GM12865 (cell line): Measurements from ENCODE around the gene ADCY9.

Source experiments
- DNase-seq: peaks from one replicate; pipeline ENCODE4 v3.0.0; 2010; ENCODE audit warnings: low read depth
- H3K4me3 ChIP-seq: 2 replicates; pipeline ENCODE4 v1.5.1; 2011; ENCODE audit warnings: mild to moderate bottlenecking, low read depth, low read length, control low read depth
- TF ChIP-seq, protein P1 (sequence below): IDR thresholded peaks from 2 replicates; pipeline ENCODE4 v1.5.1; 2011; ENCODE audit warnings: low read length, control low read depth, low read depth, inconsistent platforms; ENCODE audit not compliant: insufficient read depth; ENCODE audit errors: missing control alignments

Gene ADCY9

DNA sequence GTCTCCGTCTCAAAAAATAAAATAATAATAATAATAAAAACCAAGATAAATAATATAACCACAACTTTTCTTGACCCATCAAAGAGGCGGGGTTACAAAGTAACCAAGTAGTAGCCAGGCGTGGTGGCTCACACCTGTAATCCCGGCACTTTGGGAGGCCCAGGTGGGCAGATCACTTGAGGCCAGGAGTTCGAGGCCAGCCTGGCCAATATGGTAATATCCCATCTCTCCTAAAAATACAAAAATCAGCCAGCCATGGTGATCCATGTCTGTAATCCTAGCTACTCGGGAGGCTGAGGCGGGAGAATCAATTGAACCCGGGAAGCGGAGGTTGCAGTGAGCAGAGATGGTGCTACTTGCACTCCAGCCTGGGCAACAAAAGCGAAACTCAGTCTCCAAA is 45.3 kb downstream of the ADCY9 start:
- TF ChIP-seq, protein P1, sequence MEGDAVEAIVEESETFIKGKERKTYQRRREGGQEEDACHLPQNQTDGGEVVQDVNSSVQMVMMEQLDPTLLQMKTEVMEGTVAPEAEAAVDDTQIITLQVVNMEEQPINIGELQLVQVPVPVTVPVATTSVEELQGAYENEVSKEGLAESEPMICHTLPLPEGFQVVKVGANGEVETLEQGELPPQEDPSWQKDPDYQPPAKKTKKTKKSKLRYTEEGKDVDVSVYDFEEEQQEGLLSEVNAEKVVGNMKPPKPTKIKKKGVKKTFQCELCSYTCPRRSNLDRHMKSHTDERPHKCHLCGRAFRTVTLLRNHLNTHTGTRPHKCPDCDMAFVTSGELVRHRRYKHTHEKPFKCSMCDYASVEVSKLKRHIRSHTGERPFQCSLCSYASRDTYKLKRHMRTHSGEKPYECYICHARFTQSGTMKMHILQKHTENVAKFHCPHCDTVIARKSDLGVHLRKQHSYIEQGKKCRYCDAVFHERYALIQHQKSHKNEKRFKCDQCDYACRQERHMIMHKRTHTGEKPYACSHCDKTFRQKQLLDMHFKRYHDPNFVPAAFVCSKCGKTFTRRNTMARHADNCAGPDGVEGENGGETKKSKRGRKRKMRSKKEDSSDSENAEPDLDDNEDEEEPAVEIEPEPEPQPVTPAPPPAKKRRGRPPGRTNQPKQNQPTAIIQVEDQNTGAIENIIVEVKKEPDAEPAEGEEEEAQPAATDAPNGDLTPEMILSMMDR = no peak
- no peak for DNase-seq
- H3K4me3 ChIP-seq = no peak overlapping the region

DNA sequence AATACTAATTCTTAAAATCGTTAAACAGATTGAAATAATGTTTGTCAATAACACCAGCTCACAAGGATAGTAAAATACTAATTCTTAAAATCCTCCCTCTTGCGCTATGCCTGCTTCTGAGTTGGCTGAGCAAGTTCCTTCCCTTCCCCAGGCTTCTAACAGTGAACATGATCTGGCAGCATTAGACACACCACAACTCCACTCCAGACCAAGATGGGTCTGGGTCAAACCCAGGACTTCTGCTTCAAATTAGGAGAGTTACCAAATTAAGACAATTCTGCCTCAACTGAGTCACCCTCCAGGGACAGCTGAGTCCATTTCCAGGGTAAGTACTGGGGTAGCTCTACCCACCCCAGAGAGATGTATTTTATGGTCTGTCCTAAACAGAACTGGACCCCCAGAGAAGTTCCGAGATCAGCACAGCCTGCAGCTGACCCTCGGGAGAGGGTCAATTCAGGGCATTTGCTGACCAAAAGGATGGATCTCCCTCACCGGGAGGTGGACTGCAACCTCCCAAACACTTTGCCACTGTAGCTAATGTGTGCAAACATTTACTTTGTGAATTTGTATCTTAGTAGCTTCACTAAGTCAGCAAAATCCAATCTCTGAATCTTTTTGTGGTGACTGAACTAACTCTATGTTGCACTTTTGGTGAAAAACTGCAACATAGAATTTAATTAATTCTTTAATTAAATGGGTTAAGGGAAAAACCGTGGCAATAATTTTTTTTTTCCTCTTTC is 48.8 kb downstream of the ADCY9 start:
- TF ChIP-seq, protein P1 = no peak
- H3K4me3 ChIP-seq = no peak overlapping the region
- no peak for DNase-seq

DNA sequence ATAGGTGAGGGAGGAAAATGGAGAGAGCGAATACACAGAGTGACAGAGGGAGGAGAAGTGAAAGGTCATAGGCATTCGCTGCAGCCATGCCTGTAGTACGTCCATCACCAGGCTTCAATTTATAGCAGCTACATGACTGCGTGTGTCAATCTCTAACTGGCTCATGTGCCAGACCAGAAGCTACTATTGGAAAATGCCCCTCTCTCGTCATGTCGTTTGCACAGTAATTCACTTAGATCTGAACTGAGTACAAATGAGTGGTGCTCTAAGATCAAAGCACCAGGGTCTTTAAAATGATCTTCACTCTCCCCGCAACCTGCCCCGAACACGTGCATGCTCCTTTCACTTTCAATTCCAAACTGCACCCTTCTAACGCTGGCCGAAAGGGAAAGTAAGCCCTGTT is 51.3 kb downstream of the ADCY9 start:
- H3K4me3 ChIP-seq = no peak overlapping the region
- no peak for DNase-seq
- TF ChIP-seq, protein P1 = no peak

DNA sequence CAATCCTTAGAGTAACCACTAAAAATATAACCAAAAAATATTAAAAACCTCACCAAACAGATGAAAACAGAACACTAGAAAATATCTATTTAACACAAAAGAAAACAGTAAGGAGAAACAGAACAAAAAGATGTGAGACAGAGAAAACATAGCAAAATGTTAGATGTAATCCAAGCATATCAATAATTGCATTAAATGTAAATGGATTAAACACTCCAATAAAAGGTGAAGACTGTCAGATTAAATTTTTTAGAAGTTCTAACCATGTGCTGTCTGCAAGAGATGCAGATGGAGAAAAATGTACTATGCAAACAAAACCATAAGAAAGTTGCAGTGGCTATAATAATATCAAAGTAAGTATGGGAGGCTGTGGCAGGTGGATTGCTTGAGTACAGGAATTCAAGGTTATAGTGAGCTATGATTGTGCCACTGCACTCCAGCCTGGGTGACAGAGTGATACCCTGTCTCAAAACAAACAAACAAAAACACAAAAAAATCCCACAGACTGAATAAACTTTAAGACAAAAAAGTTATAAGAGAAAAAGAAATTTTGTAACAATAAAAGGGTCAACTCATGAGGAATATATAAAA is 53.9 kb downstream of the ADCY9 start:
- TF ChIP-seq, protein P1 = no peak
- DNase-seq = no peak

DNA sequence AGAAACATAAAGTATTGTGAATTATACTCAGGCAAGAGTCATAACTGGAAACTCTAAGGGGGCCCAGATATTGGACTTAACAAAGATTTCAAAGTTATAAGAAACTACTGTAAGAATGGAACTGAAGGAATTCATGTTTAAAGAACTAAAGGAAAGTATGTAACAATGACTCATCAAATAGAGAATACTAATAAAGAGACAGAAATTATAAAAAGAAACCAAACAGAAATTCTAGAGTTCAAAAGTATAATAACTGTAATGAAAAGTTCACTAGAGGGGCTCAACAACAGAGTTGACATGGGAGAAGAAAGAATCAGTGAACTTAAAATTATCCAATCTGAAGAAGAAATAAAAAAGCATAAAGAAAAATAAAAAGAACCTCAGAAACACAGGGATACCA is 55.4 kb downstream of the ADCY9 start:
- DNase-seq = no peak
- no peak overlapping the region for H3K4me3 ChIP-seq
- TF ChIP-seq, protein P1 = no peak

More for the DNA sequence above, 53.9 kb downstream of the ADCY9 start:
- no peak overlapping the region for H3K4me3 ChIP-seq

DNA sequence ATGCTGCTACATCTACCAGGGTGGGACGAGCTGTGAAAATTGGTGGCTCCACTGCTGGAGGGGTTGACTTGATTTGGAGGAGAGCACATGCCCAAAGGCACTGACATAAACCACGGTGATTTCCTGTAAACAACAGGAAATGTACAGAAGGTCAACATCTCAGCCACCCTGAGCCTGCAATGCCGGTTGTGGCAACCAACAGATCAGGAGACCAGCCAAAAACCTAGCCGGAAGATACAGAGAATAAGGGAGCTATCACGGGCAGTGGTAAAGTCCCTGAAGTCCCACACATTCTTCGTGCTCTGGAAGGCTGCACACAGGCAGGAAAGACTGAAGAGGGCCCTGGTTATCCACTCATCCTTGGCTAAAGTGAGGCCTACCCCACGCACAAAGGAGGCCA is 56.2 kb downstream of the ADCY9 start:
- no peak overlapping the region for H3K4me3 ChIP-seq
- TF ChIP-seq, protein P1 = no peak
- DNase-seq = no peak
